ENCODE measurements around the gene ALAS1. TPM values are rescaled to one million over a fixed set of nuclear protein-coding genes. Genes with fewer than 3 reads are reported as not detected.

Gene ALAS1
- total RNA-seq, 1 experiment from 2014 or later, result 69.5 TPM

- peaks cover 4% of the 10 kb centered on the region for H3F3A ChIP-seq (ENCODE audit: low read length, unreplicated experiment)
- peaks cover 31% of the 10 kb centered on the region for H3K4me1 ChIP-seq (ENCODE audit: insufficient read depth, low read length)
- no peaks in the 10 kb centered on the region for H4K20me1 ChIP-seq (ENCODE audit: low read length)
- peaks cover 2% of the 10 kb centered on the region; the same call in 1 of the 2 replicates for H3K36me3 ChIP-seq (ENCODE audit: low read depth, low read length)
- POLR2A ChIA-PET (ENCODE audit: unreplicated experiment), result interaction anchor here (0.6 to 1.0 kb wide), 3 partner anchors 30 to 303 kb away, joined by 3 to 14 read pairs (median 4); partner anchors contain the start of gene POC1A
- TF ChIP-seq EZH2phosphoT487 (IDR thresholded peaks at IDR 0.05; ENCODE audit: borderline replicate concordance, low read length), result no peak
- TF ChIP-seq EZH2 (IDR thresholded peaks at IDR 0.05; ENCODE audit: low read length, unreplicated experiment), result no peak
- TF ChIP-seq CTCF (conservative IDR thresholded peaks at IDR 0.05; ENCODE audit: low read depth, low read length), result no peak
- ATAC-seq (peak; percentile 2), DNase-seq (no peak)
- no peaks in the 10 kb centered on the region for H3K9me3 ChIP-seq (ENCODE audit: low read length)
- no peak overlapping the region for H3K27ac ChIP-seq (ENCODE audit: low read length)
- CTCF ChIA-PET, result interaction anchor here (0.6 to 1.0 kb wide), 4 partner anchors 32 to 239 kb away, joined by 3 to 4 read pairs (median 4); partner anchors contain the start of gene WDR82
- no peaks in the 10 kb centered on the region for H3K79me2 ChIP-seq (ENCODE audit: low read length)
- H3K4me2 ChIP-seq (ENCODE audit: low read length), result peak overlapping the region; percentile 88
- intact Hi-C loops (cut with micrococcal nuclease), result no loop called here
- peak overlapping the region; percentile 86 for H2AFZ ChIP-seq (ENCODE audit: low read length)
- peak overlapping the region; percentile 76 for H3K4me3 ChIP-seq (ENCODE audit: low read length)
- H3K9ac ChIP-seq (ENCODE audit: low read length), result peak overlapping the region; percentile 43
- H3K9me2 ChIP-seq (replicated peaks; ENCODE audit: low read length), result no peaks in the 10 kb centered on the region
- H3K27me3 ChIP-seq (ENCODE audit: low read length), result no peaks in the 10 kb centered on the region
- TSS peak; percentile 18 for BruUV-seq (replicated peaks)
Observed at GRCh38 chr3:52246264-52246620, 48.3 kb downstream of the ALAS1 start.

- DNase-seq, result no peak
- no TSS peak for BruUV-seq (replicated peaks)
- H4K20me1 ChIP-seq (ENCODE audit: low read length), result no peaks in the 10 kb centered on the region
- TF ChIP-seq EZH2phosphoT487 (IDR thresholded peaks at IDR 0.05; ENCODE audit: borderline replicate concordance, low read length), result no peak
- no peak for TF ChIP-seq EZH2 (IDR thresholded peaks at IDR 0.05; ENCODE audit: low read length, unreplicated experiment)
- no peak for TF ChIP-seq CTCF (conservative IDR thresholded peaks at IDR 0.05; ENCODE audit: low read depth, low read length)
- peak overlapping the region; percentile 76; the same call in 1 of the 2 replicates for H3K4me3 ChIP-seq (ENCODE audit: low read length)
- peak overlapping the region; percentile 88 for H3K4me2 ChIP-seq (ENCODE audit: low read length)
- H3K9me3 ChIP-seq (ENCODE audit: low read length), result no peaks in the 10 kb centered on the region
- peaks cover 2% of the 10 kb centered on the region; the same call in 1 of the 2 replicates for H3K36me3 ChIP-seq (ENCODE audit: low read depth, low read length)
- ChIA-PET CTCF (interaction anchor here (0.6 kb wide), 1 partner anchor 239 kb away, joined by 4 read pairs; no protein-coding TSS in a partner anchor), POLR2A (ENCODE audit: unreplicated experiment) (no interaction called here)
- H3K4me1 ChIP-seq (ENCODE audit: insufficient read depth, low read length), result peaks cover 31% of the 10 kb centered on the region
- H2AFZ ChIP-seq (ENCODE audit: low read length), result no peak overlapping the region
- H3K27ac ChIP-seq (ENCODE audit: low read length), result no peak overlapping the region
- no peaks in the 10 kb centered on the region for H3K27me3 ChIP-seq (ENCODE audit: low read length)
- H3F3A ChIP-seq (ENCODE audit: low read length, unreplicated experiment), result peaks cover 4% of the 10 kb centered on the region
- no peaks in the 10 kb centered on the region for H3K79me2 ChIP-seq (ENCODE audit: low read length)
- intact Hi-C loops (cut with micrococcal nuclease), result no loop called here
- no peaks in the 10 kb centered on the region for H3K9me2 ChIP-seq (replicated peaks; ENCODE audit: low read length)
- no peak overlapping the region for H3K9ac ChIP-seq (ENCODE audit: low read length)
- ATAC-seq, result no peak
Observed at GRCh38 chr3:52246728-52247408, 48.9 kb downstream of the ALAS1 start.

Measured in PC-3 (cell line).